Smooth muscle cell (in vitro differentiated cells): ENCODE measurements around the gene HERC2. TPM values are rescaled to one million over a fixed set of nuclear protein-coding genes. Genes with fewer than 3 reads are reported as not detected.

Experiments
- DNase-seq: peaks from one replicate; lab custom pipeline; 2025; ENCODE audit not compliant: unreplicated experiment; lab: John Stamatoyannopoulos, UW
- H2AFZ ChIP-seq: fragments of 200-600 bp; sonication (generic); 2 replicates; pipeline ENCODE4 v1.6.0; 2016; ENCODE audit warnings: antibody characterized with exemption, low read depth, mild to moderate bottlenecking
- H3F3A ChIP-seq: fragments of 200-600 bp; sonication (generic); 2 replicates; pipeline ENCODE4 v1.6.0; 2017; ENCODE audit warnings: antibody characterized with exemption, low read depth
- H3K27ac ChIP-seq: fragments of 200-600 bp; sonication (generic); 2 replicates; pipeline ENCODE4 v1.5.1; 2016; ENCODE audit warnings: low read depth, mild to moderate bottlenecking
- H3K27me3 ChIP-seq: fragments of 200-600 bp; sonication (generic); 2 replicates; pipeline ENCODE4 v1.6.1; 2016; ENCODE audit warnings: low read depth, mild to moderate bottlenecking
- H3K36me3 ChIP-seq: fragments of 200-600 bp; sonication (generic); 2 replicates; pipeline ENCODE4 v1.5.1; 2016; ENCODE audit warnings: low read depth
- H3K4me1 ChIP-seq: fragments of 200-600 bp; sonication (generic); 2 replicates; pipeline ENCODE4 v1.5.1; 2016; ENCODE audit warnings: low read depth
- H3K4me2 ChIP-seq: fragments of 200-600 bp; sonication (generic); 2 replicates; pipeline ENCODE4 v1.6.0; 2016; ENCODE audit warnings: mild to moderate bottlenecking
- H3K4me3 ChIP-seq: fragments of 200-600 bp; sonication (generic); 2 replicates; pipeline ENCODE4 v1.5.1; 2016; ENCODE audit warnings: mild to moderate bottlenecking
- H3K79me2 ChIP-seq: fragments of 200-600 bp; sonication (generic); 2 replicates; pipeline ENCODE4 v1.6.0; 2016; ENCODE audit warnings: low read depth, mild to moderate bottlenecking
- H3K9ac ChIP-seq: fragments of 200-600 bp; sonication (generic); 2 replicates; pipeline ENCODE4 v1.6.0; 2016; ENCODE audit warnings: low read depth
- H3K9me3 ChIP-seq: fragments of 200-600 bp; sonication (generic); replicated peaks from 2 replicates; pipeline ENCODE4 v1.5.1; 2016; ENCODE audit warnings: low read depth
- H4K20me1 ChIP-seq: fragments of 200-600 bp; sonication (generic); 2 replicates; pipeline ENCODE4 v1.6.0; 2016; ENCODE audit warnings: low read depth
- CTCF ChIP-seq: fragments of 200-600 bp; sonication (generic); IDR thresholded peaks from 2 replicates; pipeline ENCODE4 v1.5.1; 2017; ENCODE audit warnings: borderline replicate concordance, mild to moderate bottlenecking, antibody characterized with exemption; ENCODE audit not compliant: insufficient read depth, poor library complexity, severe bottlenecking
- WGBS: methylation state at CpG from one replicate; pipeline ENCODE4 v1.1.7; 2016; ENCODE audit warnings: low lambda C conversion rate; 5-methylcytosine and 5-hydroxymethylcytosine counted together
- polyA plus RNA-seq: library from polyadenylated mRNA; unstranded; fragments of >200 nt; fragmentation: Nextera tagmentation; extraction: Ambion mirVana; gene quantifications from 2 replicates; pipeline ENCODE4 v1.2.1, GENCODE V29; 2016
- total RNA-seq: library from RNA; depleted of rRNA; stranded (reverse); fragments of >200 nt; gene quantifications from 2 replicates; pipeline ENCODE4 v1.2.3, GENCODE V29; 2014

HERC2 gene
- total and polyA plus RNA-seq, 2 experiments from 2014 or later = 19.9 to 33.1 TPM

- no peaks in the 10 kb centered on the region for H3K27me3 ChIP-seq
- no peak overlapping the region for H3K27ac ChIP-seq
- no peak overlapping the region for H2AFZ ChIP-seq
- H3K79me2 ChIP-seq = no peaks in the 10 kb centered on the region
- H3K36me3 ChIP-seq = peaks cover 5% of the 10 kb centered on the region
- no peak for DNase-seq
- no peaks in the 10 kb centered on the region for H3K4me1 ChIP-seq
- no peak overlapping the region for H3K9ac ChIP-seq
- TF ChIP-seq CTCF = no peak
- H3K4me3 ChIP-seq = no peak overlapping the region
- H3K4me2 ChIP-seq = no peak overlapping the region
- H3F3A ChIP-seq = no peaks in the 10 kb centered on the region
- H4K20me1 ChIP-seq = no peaks in the 10 kb centered on the region
- no peaks in the 10 kb centered on the region for H3K9me3 ChIP-seq
Measured at GRCh38 chr15:28133281-28133680, 188.7 kb downstream of the HERC2 start.

- Histone ChIP-seq H3K4me2 (no peak overlapping the region), H3F3A (no peaks in the 10 kb centered on the region), H3K36me3 (peaks cover 5% of the 10 kb centered on the region), H4K20me1 (no peaks in the 10 kb centered on the region), H2AFZ (no peak overlapping the region), H3K27me3 (no peaks in the 10 kb centered on the region), H3K27ac (no peak overlapping the region), H3K4me1 (no peaks in the 10 kb centered on the region), H3K9ac (no peak overlapping the region), H3K9me3 (no peaks in the 10 kb centered on the region), H3K4me3 (no peak overlapping the region), H3K79me2 (no peaks in the 10 kb centered on the region)
- DNase-seq = no peak
- TF ChIP-seq CTCF = no peak
- 88% methylated on average over 21 of the region's 21 CpGs for WGBS
Measured at GRCh38 chr15:28132524-28133275, 189.3 kb downstream of the HERC2 start.

- Histone ChIP-seq H3K4me2 (no peak overlapping the region), H4K20me1 (no peaks in the 10 kb centered on the region), H3K4me3 (no peak overlapping the region), H3K27ac (no peak overlapping the region), H3K36me3 (peaks cover 5% of the 10 kb centered on the region), H3K27me3 (no peaks in the 10 kb centered on the region), H3K79me2 (no peaks in the 10 kb centered on the region), H3F3A (no peaks in the 10 kb centered on the region), H3K4me1 (no peaks in the 10 kb centered on the region), H2AFZ (no peak overlapping the region), H3K9me3 (no peaks in the 10 kb centered on the region), H3K9ac (no peak overlapping the region)
- DNase-seq = no peak
- 85% methylated on average over 10 of the region's 13 CpGs for WGBS
- TF ChIP-seq CTCF = no peak
Measured at GRCh38 chr15:28131946-28132345, 190.0 kb downstream of the HERC2 start.

- no peak for TF ChIP-seq CTCF
- Histone ChIP-seq H3K9me3 (no peaks in the 10 kb centered on the region), H3K4me2 (no peak overlapping the region), H3K36me3 (peaks cover 5% of the 10 kb centered on the region), H3F3A (no peaks in the 10 kb centered on the region), H3K27ac (no peak overlapping the region), H3K79me2 (no peaks in the 10 kb centered on the region), H3K27me3 (no peaks in the 10 kb centered on the region), H2AFZ (no peak overlapping the region), H3K9ac (no peak overlapping the region), H3K4me1 (no peaks in the 10 kb centered on the region), H3K4me3 (no peak overlapping the region), H4K20me1 (peaks cover 2% of the 10 kb centered on the region)
- no peak for DNase-seq
- WGBS = 99% methylated on average over 13 of the region's 13 CpGs
Measured at GRCh38 chr15:28131400-28131799, 190.6 kb downstream of the HERC2 start.
